Ishikawa (cell line): ENCODE measurements around the gene CDK19.

Experiments
- CEBPB ChIP-seq: IDR thresholded peaks from 2 replicates; pipeline ENCODE4 v1.6.1; 2012
- CREB1 ChIP-seq: IDR thresholded peaks from 2 replicates; pipeline ENCODE4 v1.6.1; 2012; ENCODE audit warnings: low read depth
- EGR1 ChIP-seq: IDR thresholded peaks from 2 replicates; pipeline ENCODE4 v1.6.1; 2012
- EP300 ChIP-seq: IDR thresholded peaks from 2 replicates; pipeline ENCODE4 v1.6.1; 2012; ENCODE audit warnings: borderline replicate concordance
- FOXM1 ChIP-seq: IDR thresholded peaks from 2 replicates; pipeline ENCODE4 v1.6.1; 2012; ENCODE audit warnings: low read depth, borderline replicate concordance
- MAX ChIP-seq: IDR thresholded peaks from 2 replicates; pipeline ENCODE4 v1.6.1; 2012
- NFIC ChIP-seq: IDR thresholded peaks from 2 replicates; pipeline ENCODE4 v1.6.1; 2012
- RAD21 ChIP-seq: IDR thresholded peaks from 2 replicates; pipeline ENCODE4 v1.6.1; 2012; ENCODE audit warnings: low read depth
- REST ChIP-seq: IDR thresholded peaks from 2 replicates; pipeline ENCODE4 v1.6.1; 2012; ENCODE audit warnings: low read depth, mild to moderate bottlenecking
- TAF1 ChIP-seq: IDR thresholded peaks from 2 replicates; pipeline ENCODE4 v1.6.1; 2012; ENCODE audit warnings: low read depth, mild to moderate bottlenecking
- TCF12 ChIP-seq: IDR thresholded peaks from 2 replicates; pipeline ENCODE4 v1.6.1; 2012; ENCODE audit warnings: low read depth
- TEAD4 ChIP-seq: IDR thresholded peaks from 2 replicates; pipeline ENCODE4 v1.6.1; 2012
- USF1 ChIP-seq: IDR thresholded peaks from 2 replicates; pipeline ENCODE4 v1.6.1; 2012
- YY1 ChIP-seq: IDR thresholded peaks from 2 replicates; pipeline ENCODE4 v1.6.1; 2012; ENCODE audit warnings: low read depth
- ZBTB7A ChIP-seq: IDR thresholded peaks from 2 replicates; pipeline ENCODE4 v1.6.1; 2012; ENCODE audit warnings: low read depth

Gene CDK19

GRCh38 chr6:110776413-110776812 is 38.9 kb downstream of the CDK19 start:
- TF ChIP-seq YY1 = no peak
- no peak for TF ChIP-seq EGR1

- no peak for TF ChIP-seq CREB1
- TF ChIP-seq EP300 = no peak
- TF ChIP-seq TCF12 = no peak
- no peak for TF ChIP-seq TAF1
- TF ChIP-seq REST = no peak
- no peak for TF ChIP-seq CEBPB
- no peak for TF ChIP-seq RAD21
Measured at GRCh38 chr6:110769923-110770322, 45.3 kb downstream of the CDK19 start.

GRCh38 chr6:110768057-110768456 is 47.2 kb downstream of the CDK19 start:
- no peak for TF ChIP-seq TAF1
- TF ChIP-seq ZBTB7A = no peak
- no peak for TF ChIP-seq NFIC
- no peak for TF ChIP-seq EP300
- TF ChIP-seq MAX = no peak
- no peak for TF ChIP-seq REST
- TF ChIP-seq YY1 = no peak

GRCh38 chr6:110761371-110761770 is 53.9 kb downstream of the CDK19 start:
- TF ChIP-seq EGR1 (no peak), TAF1 (no peak), EP300 (no peak), USF1 (no peak), MAX (no peak), RAD21 (no peak), REST (no peak), TEAD4 (no peak), CEBPB (no peak), TCF12 (no peak), ZBTB7A (no peak), YY1 (no peak), NFIC (no peak), FOXM1 (no peak), CREB1 (no peak)

GRCh38 chr6:110760589-110760988 is 54.7 kb downstream of the CDK19 start:
- no peak for TF ChIP-seq FOXM1
- TF ChIP-seq ZBTB7A = no peak
- TF ChIP-seq TAF1 = no peak
- TF ChIP-seq USF1 = no peak
- no peak for TF ChIP-seq RAD21
- TF ChIP-seq CEBPB = no peak
- no peak for TF ChIP-seq MAX
- no peak for TF ChIP-seq TEAD4
- TF ChIP-seq TCF12 = no peak
- TF ChIP-seq EGR1 = no peak
- no peak for TF ChIP-seq REST
- no peak for TF ChIP-seq EP300
- no peak for TF ChIP-seq NFIC
- TF ChIP-seq YY1 = no peak
- TF ChIP-seq CREB1 = no peak
